HG02623 (cell line): Measurements from ENCODE around the gene UBE2H.
"Not testable (repeated sequence)": the region's sequence is repeated elsewhere in the genome, so short reads cannot be mapped to it uniquely, and the experiment has no call there.

Source experiments
- ATAC-seq: cut with Tn5 transposase; IDR thresholded peaks from one replicate; pipeline ENCODE4 v1.9.1; 2021; ENCODE audit warnings: moderate library complexity; ENCODE audit not compliant: unreplicated experiment

Gene UBE2H

DNA sequence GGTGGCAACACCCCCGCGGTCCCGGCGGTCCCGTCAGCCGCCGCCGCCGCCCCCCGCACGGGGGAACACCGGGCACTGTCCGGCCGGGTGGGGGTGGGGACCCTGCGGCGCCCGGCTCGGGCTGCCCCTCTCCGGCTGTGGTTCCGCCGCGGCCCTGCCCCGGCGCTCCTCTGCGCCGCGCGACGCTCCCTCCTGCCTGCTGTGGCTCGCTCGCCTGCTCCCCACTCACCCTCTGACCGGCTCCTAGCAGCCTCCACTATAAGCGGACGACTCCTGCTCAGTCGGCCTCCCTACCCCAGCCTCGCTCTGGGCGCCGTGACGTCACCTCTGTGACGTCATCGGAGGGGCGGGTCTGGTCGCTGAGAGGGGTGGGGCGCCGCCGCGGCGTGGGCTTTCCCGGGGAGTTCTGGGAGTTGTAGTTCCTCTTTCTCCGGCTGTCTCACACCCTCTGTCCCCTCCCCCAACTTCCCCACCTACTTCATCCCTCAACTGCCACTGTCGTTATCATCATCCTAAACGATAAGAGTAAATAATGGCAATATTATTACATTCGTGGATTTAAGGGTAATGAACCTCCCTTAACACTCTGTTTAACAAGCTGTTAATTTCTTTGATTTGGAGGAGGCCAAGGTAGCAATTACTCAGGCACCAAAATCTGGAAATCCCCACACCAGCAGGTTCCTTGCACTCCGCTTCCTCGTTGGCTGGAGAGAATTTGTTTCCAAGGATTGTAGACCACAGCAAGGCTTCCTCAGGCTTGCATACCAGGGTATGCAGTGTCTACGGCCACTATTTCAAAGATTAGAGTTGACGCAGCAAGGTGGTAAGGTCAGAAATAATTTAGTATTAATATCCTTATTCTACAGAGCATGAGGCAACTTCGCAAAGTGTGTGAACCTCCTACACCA, at the start of gene UBE2H:
TSS of gene UBE2H (minus strand) at position 308 of the 908 bp plus-strand sequence. CDS start 405 bp downstream, outside the sequence.
- peak; percentile 59 for ATAC-seq

DNA sequence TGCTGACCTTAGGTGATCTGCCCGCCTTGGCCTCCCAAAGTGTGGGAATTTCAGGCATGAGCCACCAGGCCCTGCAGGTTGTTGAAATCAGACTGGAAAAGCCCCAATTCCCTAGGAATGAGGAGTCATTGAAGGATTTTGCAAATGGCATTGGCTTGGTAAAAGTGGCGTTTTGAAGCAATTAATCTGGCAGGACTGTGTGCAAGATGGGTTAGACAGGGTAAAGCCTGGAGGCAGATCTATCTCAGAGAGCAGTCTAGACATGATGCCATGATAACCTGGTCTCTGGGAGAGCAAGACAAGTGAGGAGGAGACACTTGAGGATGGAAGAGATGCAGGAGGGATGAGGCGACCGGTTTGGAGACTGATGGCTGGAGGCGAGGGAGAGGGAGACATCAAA, 45.7 kb upstream of the UBE2H start:
- ATAC-seq, result no peak

DNA sequence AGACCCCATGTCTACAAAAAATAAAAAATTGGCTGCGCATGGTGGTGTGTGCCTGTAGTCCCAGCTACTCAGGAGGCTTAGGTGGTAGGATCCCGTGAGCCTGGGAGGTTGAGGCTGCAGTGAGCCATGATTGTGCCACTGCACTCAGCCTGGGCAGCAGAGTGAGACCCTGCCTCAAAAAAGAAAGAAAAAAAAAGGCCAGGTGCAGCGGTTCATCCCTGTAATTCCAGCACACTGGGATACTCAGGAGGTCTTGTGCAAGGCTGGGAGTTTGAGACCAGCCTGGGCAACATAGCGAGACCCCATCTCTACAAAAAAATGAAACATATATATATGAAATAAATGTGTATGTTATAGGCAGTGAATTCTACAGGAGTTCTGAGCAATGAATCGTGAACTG, 44.5 kb upstream of the UBE2H start:
- no peak for ATAC-seq

DNA sequence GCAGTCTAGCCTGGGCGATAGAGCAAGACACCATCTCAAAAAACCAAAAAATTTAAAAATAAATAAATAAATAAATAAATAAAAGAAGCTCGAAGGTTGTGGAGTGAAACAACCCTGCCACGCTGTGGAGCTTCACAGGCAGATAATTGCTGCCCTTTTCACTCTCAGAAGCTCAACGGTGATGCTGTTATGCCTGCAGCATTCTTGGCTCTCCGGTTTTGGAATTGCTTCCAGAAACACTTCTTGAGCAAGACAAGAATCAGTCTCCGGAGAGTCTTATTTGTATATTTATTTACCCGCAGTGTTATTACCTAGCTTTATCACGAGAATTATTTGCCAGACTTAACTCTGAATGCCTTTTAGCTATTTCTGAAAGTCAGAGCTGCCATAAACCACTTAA, 40.5 kb upstream of the UBE2H start:
- ATAC-seq, result no peak

DNA sequence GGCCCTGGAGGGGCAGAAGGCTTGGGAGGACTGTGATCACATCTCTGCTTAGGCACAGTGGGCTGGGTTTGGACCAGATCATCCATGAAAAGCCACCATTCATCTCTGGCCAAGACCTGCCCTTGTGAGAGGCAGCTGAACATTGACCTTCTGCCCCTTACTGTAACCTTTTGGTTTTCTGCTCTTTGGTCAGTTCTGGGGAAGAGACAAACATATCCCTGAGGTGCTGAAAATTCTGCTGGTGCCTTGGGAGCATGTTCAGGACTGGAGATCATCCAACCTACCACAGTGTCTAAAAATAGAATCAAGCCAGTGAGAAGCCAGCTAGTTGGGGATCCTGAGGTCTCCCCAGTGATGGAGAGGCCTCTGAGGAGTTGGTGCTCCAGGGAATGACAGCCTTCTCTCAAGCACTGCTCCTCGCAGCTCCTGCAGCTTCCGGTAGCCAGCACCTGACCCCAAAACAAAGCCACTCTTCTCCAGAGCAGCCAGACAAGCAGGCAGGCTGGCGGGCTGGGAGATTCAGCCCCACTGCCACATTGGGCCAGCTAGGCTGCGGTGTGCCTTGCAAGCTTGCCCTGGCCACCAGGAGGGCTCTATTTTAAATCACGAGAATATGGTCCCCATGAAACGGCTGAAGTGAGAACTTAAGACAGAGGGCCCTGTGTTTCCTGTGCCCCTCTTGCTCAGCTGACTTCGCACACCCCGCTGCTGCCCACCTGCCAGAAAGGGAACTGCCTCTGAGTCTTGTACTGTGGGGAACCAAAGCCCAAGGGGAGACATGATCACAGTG, 37.8 kb upstream of the UBE2H start:
- ATAC-seq, result no peak

DNA sequence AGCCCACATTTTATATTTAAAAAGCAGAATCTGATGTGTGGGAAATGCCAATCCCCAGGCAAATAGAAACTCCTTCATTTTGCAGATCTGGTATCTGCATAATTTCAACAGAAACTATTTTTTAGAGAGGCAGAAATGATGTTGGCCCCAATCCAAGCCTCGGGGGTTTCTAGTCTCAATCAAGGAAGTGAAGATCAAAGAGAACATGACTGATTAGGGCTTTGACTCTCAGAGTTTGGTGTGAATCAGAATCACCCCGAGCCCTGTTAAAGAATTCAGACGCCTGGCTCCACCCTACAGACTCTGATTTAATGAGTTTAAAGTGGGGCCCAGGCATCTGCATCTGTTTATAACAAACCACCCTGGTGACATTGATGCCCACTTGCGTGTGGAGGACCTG, 36.7 kb upstream of the UBE2H start:
- ATAC-seq, result no peak

DNA sequence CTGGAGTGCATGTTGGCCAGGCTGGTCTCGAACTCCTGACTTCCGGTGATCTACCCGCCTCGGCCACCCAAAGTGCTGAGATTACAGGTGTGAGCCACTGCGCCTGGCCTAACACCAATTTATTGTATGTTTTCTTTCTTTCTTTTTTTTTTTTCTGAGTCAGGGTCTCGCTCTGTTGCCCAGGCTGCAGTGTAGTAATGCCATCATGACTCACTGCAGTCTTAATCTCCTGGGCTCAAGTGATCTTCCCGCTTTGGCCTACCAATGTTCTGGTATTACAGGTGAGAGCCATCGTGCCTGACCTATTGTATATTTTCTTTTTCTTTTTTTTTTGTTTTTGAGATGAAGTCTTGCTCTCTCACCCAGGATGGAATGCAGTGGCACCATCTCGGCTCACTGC, 33.8 kb upstream of the UBE2H start:
- ATAC-seq, result no peak

DNA sequence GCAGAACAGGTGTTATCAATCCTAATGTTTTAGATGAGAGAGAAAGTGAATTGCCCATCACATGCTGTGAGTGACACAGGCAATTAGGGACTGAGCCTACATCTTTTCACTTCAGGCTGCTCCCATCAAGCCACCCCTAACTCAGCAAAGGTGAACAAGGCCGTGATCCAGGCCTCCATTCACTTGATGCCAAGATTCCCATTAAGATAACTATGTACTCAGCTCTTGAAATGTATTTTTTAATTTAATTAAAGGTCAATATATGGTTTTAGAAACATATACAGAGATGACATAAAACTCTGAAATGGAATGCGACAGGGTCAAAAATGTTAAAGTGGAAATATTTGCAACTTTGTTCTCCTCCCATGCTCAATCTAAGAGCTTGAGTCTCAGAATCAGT, 27.9 kb upstream of the UBE2H start:
- ATAC-seq, result no peak

DNA sequence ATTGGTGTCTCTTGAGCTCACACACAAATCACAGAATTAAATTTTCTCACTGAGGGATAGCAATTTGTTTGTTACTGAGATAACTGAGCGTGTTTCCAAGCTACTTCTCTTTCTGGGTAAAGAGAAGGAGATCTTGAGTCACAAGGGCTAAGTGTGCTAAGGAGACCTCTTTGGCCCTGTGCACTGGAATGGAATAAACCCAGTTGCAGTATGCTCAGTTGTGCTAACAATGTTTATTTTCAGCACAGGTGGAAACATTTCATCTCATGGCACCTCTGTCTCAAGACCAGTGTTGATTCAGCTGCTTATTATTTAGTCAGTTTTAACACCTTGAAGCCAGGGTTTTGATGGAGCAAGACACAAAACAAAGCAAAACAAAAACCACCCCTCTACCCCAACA, 22.5 kb upstream of the UBE2H start:
- no peak for ATAC-seq

DNA sequence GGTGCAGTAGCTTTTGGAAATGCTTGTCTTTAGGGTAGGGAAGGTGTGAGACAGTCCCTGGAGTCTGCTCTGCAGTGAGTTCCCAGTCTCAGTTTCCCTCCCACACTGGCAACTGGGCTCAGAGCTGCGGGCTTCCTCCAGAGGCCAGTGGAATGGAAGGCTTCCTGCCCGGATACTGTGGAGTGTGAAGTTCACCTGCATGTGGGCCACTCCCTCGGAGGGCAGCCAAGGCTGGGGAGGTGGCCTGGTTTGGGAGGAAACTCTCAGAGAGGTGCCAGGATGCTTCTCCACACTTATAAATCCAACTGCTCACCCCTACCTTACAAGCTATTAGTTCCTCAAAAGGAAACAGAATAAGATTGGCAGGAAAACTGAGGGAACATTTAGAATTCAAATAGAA, 18.1 kb upstream of the UBE2H start:
- no peak for ATAC-seq

DNA sequence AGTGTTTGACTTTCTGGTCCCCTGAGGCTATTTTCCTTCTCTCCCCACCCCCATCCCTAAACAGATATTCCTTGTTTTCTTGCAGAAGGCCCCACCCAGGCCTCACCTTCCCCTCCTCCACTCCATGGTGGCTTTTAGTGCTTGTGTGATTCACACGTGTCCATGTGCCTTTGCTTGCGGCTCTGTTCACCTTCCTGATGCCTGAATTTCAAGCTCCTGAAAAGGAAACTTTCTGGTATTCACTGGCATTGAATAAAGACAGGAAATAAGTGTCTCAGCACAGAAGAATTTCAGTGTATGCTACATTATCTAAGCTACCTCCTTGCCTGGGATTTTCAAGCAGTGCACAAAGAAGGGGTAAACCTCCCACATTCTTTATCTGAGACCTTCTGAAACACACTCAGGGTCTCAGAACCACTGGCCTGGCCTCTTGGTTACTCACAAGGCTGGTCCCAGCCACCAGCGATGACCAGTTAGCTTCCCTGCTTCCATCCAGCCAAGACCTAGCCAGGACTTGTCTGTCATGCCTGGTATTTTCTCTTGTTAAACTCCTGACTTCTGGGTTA, 17.2 kb upstream of the UBE2H start:
- ATAC-seq, result no peak

DNA sequence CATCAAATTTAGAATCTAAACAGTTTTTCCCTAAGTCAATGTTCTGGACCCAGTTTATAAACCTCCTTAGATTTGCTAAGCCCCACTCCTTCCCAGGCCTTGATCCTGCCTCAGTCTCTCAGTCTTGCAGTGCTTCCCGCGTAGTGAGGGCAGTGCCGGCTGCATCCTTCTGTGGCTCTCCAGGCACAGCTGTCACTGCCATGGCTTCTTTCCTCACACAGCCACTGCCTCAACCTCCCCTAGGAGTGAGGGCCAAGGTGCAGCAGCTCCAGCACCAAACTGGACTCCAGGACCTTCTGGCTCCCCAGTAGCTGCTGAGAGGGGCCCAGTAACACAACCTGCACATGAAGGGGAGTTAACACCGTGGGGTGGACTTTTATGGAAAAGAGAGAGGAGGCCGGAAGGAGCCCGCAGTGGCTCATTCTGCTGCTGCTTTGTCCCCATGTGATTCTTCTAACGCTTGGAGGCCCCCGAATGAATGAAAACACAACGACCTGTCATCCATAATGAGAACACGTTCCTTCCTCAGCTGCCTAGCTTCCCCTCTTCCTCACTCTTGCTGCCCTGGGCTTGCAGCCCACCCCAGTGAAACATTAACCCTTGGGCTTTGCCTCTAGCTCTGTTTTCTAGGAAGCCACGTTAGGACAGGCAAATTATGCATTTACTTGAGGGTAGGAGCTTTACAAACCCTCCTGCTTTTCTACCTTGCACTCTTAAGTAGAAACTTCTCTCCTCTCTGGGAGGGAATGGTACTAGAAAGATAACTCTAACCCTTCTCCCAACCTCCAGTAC, 16.0 kb upstream of the UBE2H start:
- ATAC-seq, result no peak

DNA sequence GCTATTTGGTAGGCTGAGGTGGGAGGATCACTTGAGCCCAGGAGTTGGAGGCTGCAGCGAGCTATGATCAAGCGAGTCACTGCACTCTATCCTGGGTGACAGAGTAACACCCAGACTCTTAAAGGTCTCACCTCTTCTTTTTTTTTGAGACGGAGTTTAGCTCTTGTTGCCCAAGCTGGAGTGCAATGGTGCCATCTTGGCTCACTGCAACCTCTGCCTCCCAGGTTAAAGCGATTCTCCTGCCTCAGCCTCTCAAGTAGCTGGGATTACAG, 7.4 kb upstream of the UBE2H start:
- not testable (repeated sequence) for ATAC-seq

DNA sequence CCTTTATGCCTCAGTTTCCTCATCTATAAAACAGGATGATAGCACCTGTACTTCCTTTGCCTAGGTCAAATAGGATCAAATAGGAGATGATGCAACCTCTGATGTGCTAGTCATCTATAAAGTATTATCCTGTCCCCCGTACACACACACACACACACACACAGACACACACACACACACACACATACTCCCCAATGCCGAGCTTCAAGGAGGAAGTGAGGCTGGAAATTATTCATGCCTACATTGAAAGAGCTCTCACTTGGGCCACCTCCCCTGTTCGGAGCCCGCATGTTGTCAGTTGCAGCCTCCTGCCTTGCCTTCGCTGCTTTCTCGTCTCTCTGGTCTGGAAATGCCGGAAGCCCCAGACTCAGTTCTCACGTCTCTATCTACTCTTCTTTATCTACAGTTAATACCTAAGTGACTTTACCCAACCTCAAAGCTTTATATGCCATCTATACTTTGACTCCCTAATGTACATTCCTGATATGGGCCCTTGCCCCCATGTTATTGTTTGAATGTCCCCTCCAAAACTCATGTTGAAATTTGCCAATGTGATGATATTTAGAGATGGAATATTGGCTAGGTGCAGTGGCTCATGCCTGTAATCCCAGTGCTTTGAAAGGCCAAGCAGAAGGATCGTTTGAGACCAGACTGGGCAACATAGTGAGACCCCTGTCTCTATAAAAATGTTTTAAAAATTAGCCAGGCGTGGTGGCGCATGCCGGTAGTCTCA, 6.9 kb upstream of the UBE2H start:
- ATAC-seq, result no peak

DNA sequence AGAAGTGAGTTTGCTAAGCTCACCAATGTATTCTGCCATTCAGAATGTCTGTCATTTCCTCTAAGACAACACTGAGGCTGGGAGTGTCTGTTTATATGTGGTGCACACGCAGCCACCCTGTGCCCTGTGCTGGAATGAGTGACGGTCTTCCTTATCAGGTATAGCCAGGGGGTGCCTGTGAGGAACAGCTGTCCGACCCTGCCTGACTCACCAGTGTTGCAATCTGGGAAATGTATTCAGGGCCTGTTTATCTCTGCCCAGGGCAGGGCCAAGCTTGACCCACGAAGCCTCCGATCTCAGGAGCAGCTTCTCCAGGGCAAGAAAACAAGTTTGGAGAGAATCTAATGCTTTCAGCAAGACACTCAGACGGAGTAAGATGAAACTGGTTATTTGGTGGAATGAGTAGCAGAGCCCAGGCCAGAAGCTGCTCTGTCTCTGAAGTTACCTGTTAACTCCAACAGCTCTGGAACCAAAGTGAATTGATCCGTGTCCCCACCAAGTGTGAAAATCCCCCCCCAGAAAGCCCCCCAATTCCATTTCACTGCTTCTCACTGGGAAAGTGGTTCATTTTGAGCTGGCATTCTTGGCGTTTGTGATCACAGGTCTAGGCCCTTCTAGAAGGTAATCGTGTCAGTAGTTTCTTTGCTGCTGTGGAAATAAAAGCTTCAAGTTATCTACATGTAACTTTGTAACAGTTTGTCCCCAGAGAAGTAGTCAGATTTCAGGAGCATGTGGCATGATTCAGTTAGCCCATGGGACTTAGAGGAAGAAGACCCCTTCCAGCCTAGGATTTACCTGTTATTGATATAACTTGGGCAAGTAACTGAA, 6.1 kb upstream of the UBE2H start:
- ATAC-seq, result no peak

DNA sequence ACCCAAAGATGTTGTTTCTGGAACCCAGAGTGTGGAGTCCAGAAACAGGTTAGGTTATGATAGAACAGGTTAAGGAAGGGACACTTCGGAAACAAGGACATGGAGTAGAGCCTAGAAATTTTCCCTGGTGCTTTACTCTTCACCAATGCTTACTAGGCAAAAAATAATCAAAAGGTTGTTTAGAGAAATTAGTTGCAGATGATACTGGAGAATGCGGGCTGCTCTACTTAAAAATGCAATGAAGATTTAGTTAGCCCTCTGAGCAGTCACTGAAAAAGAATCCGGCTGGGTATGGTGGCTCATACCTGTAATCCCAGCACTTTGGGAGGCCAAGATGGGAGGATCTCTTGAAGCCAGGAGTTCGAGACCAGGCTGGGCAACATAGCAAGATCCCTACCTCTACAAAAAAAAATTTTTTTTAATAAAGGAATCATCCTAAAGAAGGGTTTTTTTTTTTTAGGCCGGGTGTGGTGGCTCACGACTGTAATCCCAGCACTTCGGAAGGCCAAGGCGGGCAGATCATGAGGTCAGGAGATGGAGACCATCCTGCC, 3.3 kb upstream of the UBE2H start:
- no peak for ATAC-seq

DNA sequence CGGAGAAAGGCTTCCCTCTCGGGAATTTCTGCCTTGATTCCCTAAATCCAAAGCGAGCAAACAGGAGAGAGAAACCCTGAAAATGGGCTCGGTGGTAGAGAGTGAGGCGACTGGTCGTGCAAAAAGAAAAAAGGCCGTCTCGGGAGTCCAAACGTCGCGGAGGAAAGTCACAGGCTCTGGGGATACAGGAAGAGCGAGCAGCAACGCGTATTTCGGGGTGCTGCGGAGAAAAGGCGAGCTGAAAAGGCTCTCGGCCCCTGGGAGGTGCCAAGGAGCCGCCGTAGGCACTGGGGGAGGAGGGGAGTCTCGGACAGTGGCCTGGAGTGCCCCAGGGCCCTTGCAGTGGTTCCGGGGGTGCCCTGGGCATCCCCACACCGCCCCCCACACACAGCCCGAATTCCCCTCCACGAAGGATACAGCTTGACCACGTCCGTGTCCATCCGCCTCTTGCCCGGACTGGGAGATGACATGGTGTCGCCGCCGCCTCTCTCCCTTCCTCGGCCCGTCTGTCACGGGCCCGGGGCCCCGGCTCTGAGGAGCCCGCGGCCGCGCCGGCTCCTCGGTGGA, 591 bp downstream of the UBE2H start:
- peak; percentile 3 for ATAC-seq

DNA sequence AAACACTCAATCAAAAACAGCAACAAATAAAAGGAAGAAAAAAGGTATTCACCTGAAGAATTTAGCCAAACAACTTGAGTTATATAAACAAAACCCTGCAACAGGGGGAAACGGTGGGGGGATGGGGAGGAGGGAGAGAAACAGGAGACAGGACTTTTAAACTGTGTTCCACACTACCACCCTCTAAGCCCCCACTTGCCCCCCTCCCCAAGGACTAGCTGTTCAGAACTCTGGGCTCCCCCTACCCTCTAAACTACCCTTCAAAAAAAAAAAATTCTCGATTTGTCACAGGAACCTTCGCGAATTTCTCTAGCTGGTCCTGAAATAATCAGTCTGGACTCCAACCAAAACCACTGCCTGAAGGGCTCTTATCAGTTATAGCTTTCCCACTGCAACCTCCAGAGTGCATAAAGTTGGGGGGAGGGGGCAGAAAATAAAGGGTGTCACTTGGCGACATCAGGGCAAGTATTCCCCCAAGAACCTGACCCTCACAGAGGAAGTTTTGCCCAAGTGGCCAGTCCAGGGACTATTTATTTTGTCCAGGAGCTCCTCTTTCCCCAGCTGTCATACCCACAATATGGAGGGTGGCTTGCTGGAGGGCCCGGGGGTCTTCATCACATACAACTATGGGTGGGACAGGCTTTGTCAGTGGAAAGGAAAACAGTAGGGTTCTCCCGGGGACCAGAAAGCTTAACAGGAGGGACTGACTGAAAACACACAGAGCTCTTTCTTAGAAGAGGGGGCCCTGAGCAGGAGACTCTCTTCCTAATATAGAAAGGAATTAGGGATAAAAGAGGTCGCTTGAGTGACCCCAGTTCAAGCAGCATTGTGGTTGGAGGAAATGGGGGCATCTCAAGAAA, 1.3 kb downstream of the UBE2H start:
- no peak for ATAC-seq
